IPS DF 6.9 (cell line): Measurements from ENCODE around the gene TIGD1.

Experiments
- DNase-seq: peaks from one replicate; pipeline ENCODE4 v3.0.0-alpha.2; 2013; ENCODE audit warnings: low read depth, low spot score
- H3K27ac ChIP-seq: one replicate; pipeline ENCODE4 v1.5.1; 2013; ENCODE audit warnings: low read length, control low read depth
- H3K27me3 ChIP-seq: 2 replicates; pipeline ENCODE4 v1.6.1; 2013; ENCODE audit warnings: mild to moderate bottlenecking, low read length; ENCODE audit not compliant: control insufficient read depth, insufficient read depth
- H3K36me3 ChIP-seq: 2 replicates; pipeline ENCODE4 v1.6.1; 2013; ENCODE audit warnings: low read length; ENCODE audit not compliant: control insufficient read depth, insufficient read depth
- H3K4me1 ChIP-seq: 2 replicates; pipeline ENCODE4 v1.6.1; 2013; ENCODE audit warnings: low read length; ENCODE audit not compliant: control insufficient read depth, insufficient read depth
- H3K4me3 ChIP-seq: 2 replicates; pipeline ENCODE4 v1.5.1; 2013; ENCODE audit warnings: mild to moderate bottlenecking, low read length
- H3K9me3 ChIP-seq: 2 replicates; pipeline ENCODE4 v1.6.1; 2013; ENCODE audit warnings: low read length, inconsistent platforms; ENCODE audit not compliant: control insufficient read depth, insufficient read depth
- WGBS: extraction: QIAGEN DNeasy Blood & Tissue Kit; methylation state at CpG from one replicate; pipeline ENCODE4 v1.1.7; 2013; ENCODE audit warnings: mixed read lengths, missing lambda C conversion rate; ENCODE audit not compliant: insufficient read length, insufficient coverage; 5-methylcytosine and 5-hydroxymethylcytosine counted together

Gene TIGD1

GRCh38 chr2:232549655-232550353, 553 bp downstream of the TIGD1 start:
- no peak for DNase-seq
- no CpG with 5 or more reads among the region's 21 CpGs for WGBS
- H3K9me3 ChIP-seq: no peaks in the 10 kb centered on the region
- no peaks in the 10 kb centered on the region for H3K27me3 ChIP-seq
- no peaks in the 10 kb centered on the region for H3K36me3 ChIP-seq
- no peak overlapping the region for H3K27ac ChIP-seq
- H3K4me3 ChIP-seq: peak overlapping the region; percentile 82; the same call in 1 of the 2 replicates
- H3K4me1 ChIP-seq: no peaks in the 10 kb centered on the region

- no peak for DNase-seq
- H3K36me3 ChIP-seq: no peaks in the 10 kb centered on the region
- no peaks in the 10 kb centered on the region for H3K4me1 ChIP-seq
- H3K27me3 ChIP-seq: no peaks in the 10 kb centered on the region
- no CpG with 5 or more reads among the region's 6 CpGs for WGBS
- no peak overlapping the region for H3K4me3 ChIP-seq
- H3K27ac ChIP-seq: no peak overlapping the region
- H3K9me3 ChIP-seq: no peaks in the 10 kb centered on the region
These were observed 2.4 kb downstream of the TIGD1 start for GRCh38 chr2:232547991-232548390.

- H3K27ac ChIP-seq: no peak overlapping the region
These were observed 4.6 kb downstream of the TIGD1 start for GRCh38 chr2:232545511-232546375.

GRCh38 chr2:232544674-232545073, 5.7 kb downstream of the TIGD1 start:
- Histone ChIP-seq H3K27me3 (no peaks in the 10 kb centered on the region), H3K9me3 (no peaks in the 10 kb centered on the region), H3K27ac (no peak overlapping the region), H3K36me3 (no peaks in the 10 kb centered on the region), H3K4me3 (no peak overlapping the region), H3K4me1 (peaks cover under 1% of the 10 kb centered on the region)
- no CpG with 5 or more reads among the region's 6 CpGs for WGBS
- DNase-seq: no peak

More at GRCh38 chr2:232545511-232546375, 4.6 kb downstream of the TIGD1 start:
- H3K4me3 ChIP-seq: no peak overlapping the region
- H3K36me3 ChIP-seq: no peaks in the 10 kb centered on the region
- no CpG with 5 or more reads among the region's 17 CpGs for WGBS
- H3K9me3 ChIP-seq: no peaks in the 10 kb centered on the region
- DNase-seq: no peak
- H3K27me3 ChIP-seq: no peaks in the 10 kb centered on the region
- no peaks in the 10 kb centered on the region; the same call in 1 of the 2 replicates for H3K4me1 ChIP-seq

GRCh38 chr2:232543928-232544631, 6.3 kb downstream of the TIGD1 start:
- Histone ChIP-seq H3K36me3 (no peaks in the 10 kb centered on the region), H3K4me3 (no peak overlapping the region), H3K27ac (no peak overlapping the region), H3K4me1 (peaks cover 6% of the 10 kb centered on the region), H3K27me3 (no peaks in the 10 kb centered on the region), H3K9me3 (no peaks in the 10 kb centered on the region)
- no peak for DNase-seq
- WGBS: no CpG with 5 or more reads among the region's 19 CpGs

GRCh38 chr2:232543491-232543890, 6.9 kb downstream of the TIGD1 start:
- no CpG with 5 or more reads among the region's 14 CpGs for WGBS
- Histone ChIP-seq H3K4me1 (peaks cover 6% of the 10 kb centered on the region), H3K4me3 (no peak overlapping the region), H3K9me3 (no peaks in the 10 kb centered on the region), H3K27ac (no peak overlapping the region), H3K27me3 (no peaks in the 10 kb centered on the region), H3K36me3 (no peaks in the 10 kb centered on the region)
- no peak for DNase-seq

- no peaks in the 10 kb centered on the region for H3K9me3 ChIP-seq
- WGBS: no CpG with 5 or more reads among the region's 20 CpGs
- no peak for DNase-seq
- peaks cover 6% of the 10 kb centered on the region for H3K4me1 ChIP-seq
- H3K27me3 ChIP-seq: no peaks in the 10 kb centered on the region
- H3K27ac ChIP-seq: no peak overlapping the region
- no peaks in the 10 kb centered on the region for H3K36me3 ChIP-seq
- no peak overlapping the region for H3K4me3 ChIP-seq
These were observed 7.5 kb downstream of the TIGD1 start for GRCh38 chr2:232542715-232543467.

- Histone ChIP-seq H3K36me3 (no peaks in the 10 kb centered on the region), H3K27me3 (no peaks in the 10 kb centered on the region), H3K27ac (no peak overlapping the region), H3K9me3 (no peaks in the 10 kb centered on the region), H3K4me3 (no peak overlapping the region), H3K4me1 (peaks cover 6% of the 10 kb centered on the region)
- no peak for DNase-seq
- no CpG with 5 or more reads among the region's 9 CpGs for WGBS
These were observed 8.2 kb downstream of the TIGD1 start for GRCh38 chr2:232541961-232542714.

GRCh38 chr2:232541195-232541960, 9.0 kb downstream of the TIGD1 start:
- Histone ChIP-seq H3K4me3 (no peak overlapping the region), H3K27me3 (no peaks in the 10 kb centered on the region), H3K36me3 (no peaks in the 10 kb centered on the region), H3K27ac (no peak overlapping the region), H3K9me3 (no peaks in the 10 kb centered on the region; the same call in 1 of the 2 replicates), H3K4me1 (peaks cover 6% of the 10 kb centered on the region)
- no peak for DNase-seq
- no CpG with 5 or more reads among the region's 19 CpGs for WGBS
